ENCODE data around the gene EHMT2.
"Not testable (repeated sequence)": the region's sequence is repeated elsewhere in the genome, so short reads cannot be mapped to it uniquely, and the experiment has no call there.

The EHMT2 gene

GRCh38 chr6:31908255-31908654 is 10.8 kb upstream of the EHMT2 start:
- not testable (repeated sequence) for H3K27ac ChIP-seq (ENCODE audit: extremely low read depth, low read depth, low read length); H3K36me3 ChIP-seq (ENCODE audit: control insufficient read depth in 2 of 2, insufficient read depth in 1 of 2, low read length in 2 of 2); H3K9me3 ChIP-seq (ENCODE audit: control insufficient read depth, insufficient read depth, low read depth, low read length); H3K4me3 ChIP-seq (ENCODE audit: low read depth, low read length)
- TF ChIP-seq KLF17 (tag by site-specific recombination; IDR thresholded peaks at IDR 0.05) = peak; percentile 31; the same call in 1 of the 2 replicates
- 0 out of 2 replicates have a peak, but pooled peaks have one; percentile 16 for TF ChIP-seq SP7 (tag by site-specific recombination; IDR thresholded peaks at IDR 0.05)
- peak; percentile 45; the same call in 1 of the 2 replicates for TF ChIP-seq WT1 (tag by site-specific recombination; IDR thresholded peaks at IDR 0.05)
- TF ChIP-seq KLF7 (tag by site-specific recombination; IDR thresholded peaks at IDR 0.05; ENCODE audit: borderline replicate concordance) = peak; percentile 37; the same call in 1 of the 2 replicates
- peak; percentile 55; the same call in 1 of the 2 replicates for TF ChIP-seq KLF1 (tag by site-specific recombination; IDR thresholded peaks at IDR 0.05)
- TF ChIP-seq EGR2 (tag by site-specific recombination; IDR thresholded peaks at IDR 0.05; ENCODE audit: low read depth) = 0 out of 2 replicates have a peak, but pooled peaks have one; percentile 26
- ChIA-PET POLR2A (interaction anchor here (0.6 to 1.3 kb wide), 4 partner anchors 10 to 170 kb away, joined by 3 to 13 read pairs (median 5); partner anchors contain the start of gene DXO), CTCF (interaction anchor here (0.7 to 1.3 kb wide), 2 partner anchors 10 to 44 kb away, joined by 4 to 6 read pairs; no protein-coding TSS in a partner anchor)
- peaks cover 12% of the 10 kb centered on the region; the same call in 1 of the 2 replicates for H3K4me1 ChIP-seq (ENCODE audit: control insufficient read depth, insufficient read depth, low read length)

DNA sequence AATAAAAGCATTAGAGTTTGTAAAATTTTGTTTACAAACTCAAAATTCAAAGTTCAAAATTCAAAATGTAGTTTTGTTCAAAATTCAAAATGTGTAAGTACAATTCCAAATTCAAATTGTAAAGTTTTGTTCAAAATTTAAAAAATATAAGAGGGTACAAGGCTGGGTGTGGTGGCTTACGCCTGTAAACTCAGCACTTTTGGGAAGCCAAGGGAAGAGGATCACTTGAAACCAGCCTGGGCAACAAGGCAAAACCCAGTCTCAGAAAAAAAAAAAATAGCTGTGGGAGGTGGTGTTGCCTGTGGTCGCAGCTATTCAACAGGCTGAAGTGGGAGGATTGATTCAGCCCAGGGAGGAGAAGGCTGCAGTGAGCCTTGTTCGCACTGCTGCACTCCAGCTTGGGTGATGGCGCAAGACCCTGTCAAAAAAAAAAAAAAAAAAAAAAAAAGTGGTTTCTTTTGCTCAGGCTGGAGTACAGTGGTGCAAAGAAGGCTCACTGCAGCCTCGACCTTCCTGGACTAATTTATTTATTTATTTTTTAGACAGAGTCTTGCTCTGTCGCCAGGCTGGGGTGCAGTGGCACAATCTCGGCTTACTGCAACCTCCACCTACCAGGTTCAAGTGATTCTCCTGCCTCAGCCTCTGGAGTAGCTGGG is 9.8 kb upstream of the EHMT2 start:
- Histone ChIP-seq H3K36me3 (ENCODE audit: control insufficient read depth in 2 of 2, insufficient read depth in 1 of 2, low read length in 2 of 2) (no peaks in the 10 kb centered on the region), H3K9me3 (ENCODE audit: control insufficient read depth, insufficient read depth, low read depth, low read length) (no peaks in the 10 kb centered on the region), H3K27ac (ENCODE audit: extremely low read depth, low read depth, low read length) (no peak overlapping the region), H3K4me3 (ENCODE audit: low read depth, low read length) (no peak overlapping the region), H3K4me1 (ENCODE audit: control insufficient read depth, insufficient read depth, low read length) (peaks cover 12% of the 10 kb centered on the region; the same call in 1 of the 2 replicates)
- no peak for TF ChIP-seq HIC1 (tag by site-specific recombination; IDR thresholded peaks at IDR 0.05)
- no peak for TF ChIP-seq ZNF433 (tag by site-specific recombination; IDR thresholded peaks at IDR 0.05; ENCODE audit: low read depth)
- TF ChIP-seq SCRT2 (tag by site-specific recombination; IDR thresholded peaks at IDR 0.05) = peak; percentile 94
- TF ChIP-seq ZNF394 (tag by site-specific recombination; IDR thresholded peaks at IDR 0.05; ENCODE audit: borderline replicate concordance) = peak; percentile 45; the same call in 1 of the 2 replicates
- no peak for TF ChIP-seq ZSCAN23 (tag by site-specific recombination; IDR thresholded peaks at IDR 0.05)
- peak; percentile 77 for TF ChIP-seq EGR2 (tag by site-specific recombination; IDR thresholded peaks at IDR 0.05; ENCODE audit: low read depth)
- no peak for TF ChIP-seq ZNF558 (tag by site-specific recombination; IDR thresholded peaks at IDR 0.05)
- TF ChIP-seq ZNF362 (tag by site-specific recombination; IDR thresholded peaks at IDR 0.05) = peak; percentile 80
- TF ChIP-seq, protein P1, sequence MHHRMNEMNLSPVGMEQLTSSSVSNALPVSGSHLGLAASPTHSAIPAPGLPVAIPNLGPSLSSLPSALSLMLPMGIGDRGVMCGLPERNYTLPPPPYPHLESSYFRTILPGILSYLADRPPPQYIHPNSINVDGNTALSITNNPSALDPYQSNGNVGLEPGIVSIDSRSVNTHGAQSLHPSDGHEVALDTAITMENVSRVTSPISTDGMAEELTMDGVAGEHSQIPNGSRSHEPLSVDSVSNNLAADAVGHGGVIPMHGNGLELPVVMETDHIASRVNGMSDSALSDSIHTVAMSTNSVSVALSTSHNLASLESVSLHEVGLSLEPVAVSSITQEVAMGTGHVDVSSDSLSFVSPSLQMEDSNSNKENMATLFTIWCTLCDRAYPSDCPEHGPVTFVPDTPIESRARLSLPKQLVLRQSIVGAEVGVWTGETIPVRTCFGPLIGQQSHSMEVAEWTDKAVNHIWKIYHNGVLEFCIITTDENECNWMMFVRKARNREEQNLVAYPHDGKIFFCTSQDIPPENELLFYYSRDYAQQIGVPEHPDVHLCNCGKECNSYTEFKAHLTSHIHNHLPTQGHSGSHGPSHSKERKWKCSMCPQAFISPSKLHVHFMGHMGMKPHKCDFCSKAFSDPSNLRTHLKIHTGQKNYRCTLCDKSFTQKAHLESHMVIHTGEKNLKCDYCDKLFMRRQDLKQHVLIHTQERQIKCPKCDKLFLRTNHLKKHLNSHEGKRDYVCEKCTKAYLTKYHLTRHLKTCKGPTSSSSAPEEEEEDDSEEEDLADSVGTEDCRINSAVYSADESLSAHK (tag by site-specific recombination; IDR thresholded peaks at IDR 0.05) = peak; percentile 70
- TF ChIP-seq ZBTB8A (tag by site-specific recombination; IDR thresholded peaks at IDR 0.05) = peak; percentile 63
- no peak for TF ChIP-seq SALL2 (tag by site-specific recombination; IDR thresholded peaks at IDR 0.05; ENCODE audit: borderline replicate concordance)
- peak; percentile 59; the same call in 1 of the 2 replicates for TF ChIP-seq WT1 (tag by site-specific recombination; IDR thresholded peaks at IDR 0.05)
- peak; percentile 49; the same call in 1 of the 2 replicates for TF ChIP-seq ZBTB17 (tag by site-specific recombination; IDR thresholded peaks at IDR 0.05)
- no peak for TF ChIP-seq ZEB2 (tag by site-specific recombination; IDR thresholded peaks at IDR 0.05)
- TF ChIP-seq, protein P2, sequence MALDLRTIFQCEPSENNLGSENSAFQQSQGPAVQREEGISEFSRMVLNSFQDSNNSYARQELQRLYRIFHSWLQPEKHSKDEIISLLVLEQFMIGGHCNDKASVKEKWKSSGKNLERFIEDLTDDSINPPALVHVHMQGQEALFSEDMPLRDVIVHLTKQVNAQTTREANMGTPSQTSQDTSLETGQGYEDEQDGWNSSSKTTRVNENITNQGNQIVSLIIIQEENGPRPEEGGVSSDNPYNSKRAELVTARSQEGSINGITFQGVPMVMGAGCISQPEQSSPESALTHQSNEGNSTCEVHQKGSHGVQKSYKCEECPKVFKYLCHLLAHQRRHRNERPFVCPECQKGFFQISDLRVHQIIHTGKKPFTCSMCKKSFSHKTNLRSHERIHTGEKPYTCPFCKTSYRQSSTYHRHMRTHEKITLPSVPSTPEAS (tag by site-specific recombination; IDR thresholded peaks at IDR 0.05) = no peak
- TF ChIP-seq PRDM1 (tag by site-specific recombination; IDR thresholded peaks at IDR 0.05) = no peak
- TF ChIP-seq SCRT1 (tag by site-specific recombination; IDR thresholded peaks at IDR 0.05; ENCODE audit: borderline replicate concordance) = peak; percentile 84
- peak; percentile 84 for TF ChIP-seq ZFHX2 (tag by site-specific recombination; conservative IDR thresholded peaks at IDR 0.05)
- no peak for TF ChIP-seq ZNF274 (IDR thresholded peaks at IDR 0.05; ENCODE audit: low read length)
- TF ChIP-seq ZNF274 (tag by site-specific recombination; IDR thresholded peaks at IDR 0.05; ENCODE audit: borderline replicate concordance) = no peak
- no peak for TF ChIP-seq ZNF792 (tag by site-specific recombination; IDR thresholded peaks at IDR 0.05)
- CTCF ChIA-PET = interaction anchor here (0.6 to 1.3 kb wide), 6 partner anchors 9 to 996 kb away, joined by 3 to 6 read pairs (median 4); no protein-coding TSS in a partner anchor
- POLR2A ChIA-PET = interaction anchor here (0.6 to 1.1 kb wide), 9 partner anchors 9 to 80 kb away, joined by 3 to 13 read pairs (median 4); partner anchors contain the start of genes CFB and DXO
